ENCODE data around the gene RMI2. TPM values are rescaled to one million over a fixed set of nuclear protein-coding genes. Genes with fewer than 3 reads are reported as not detected.

The RMI2 gene
- total RNA-seq, 1 experiment from 2014 or later: 11.1 TPM

DNA sequence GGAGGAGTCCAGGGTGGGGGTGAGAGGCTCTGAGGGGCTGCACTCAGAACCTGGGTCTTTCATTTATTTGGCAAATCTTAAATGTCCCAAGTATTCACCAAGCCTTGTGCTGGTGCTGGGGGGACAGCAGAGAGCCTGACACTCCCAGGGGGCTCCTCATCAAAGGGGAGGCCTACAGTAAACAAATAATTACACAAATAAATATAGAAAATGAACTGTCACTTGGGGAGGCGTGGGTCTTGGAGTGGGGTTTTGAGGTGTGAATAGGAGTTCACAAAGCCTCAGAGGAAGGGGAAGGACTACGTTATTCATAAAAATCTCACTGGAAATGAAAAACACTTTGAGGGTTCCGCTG is 48.9 kb upstream of the RMI2 start:
- BruUV-seq (replicated peaks): no TSS peak
- CTCF ChIA-PET: interaction anchor here (0.6 kb wide), 1 partner anchor 26 kb away, joined by 3 read pairs; no protein-coding TSS in a partner anchor

DNA sequence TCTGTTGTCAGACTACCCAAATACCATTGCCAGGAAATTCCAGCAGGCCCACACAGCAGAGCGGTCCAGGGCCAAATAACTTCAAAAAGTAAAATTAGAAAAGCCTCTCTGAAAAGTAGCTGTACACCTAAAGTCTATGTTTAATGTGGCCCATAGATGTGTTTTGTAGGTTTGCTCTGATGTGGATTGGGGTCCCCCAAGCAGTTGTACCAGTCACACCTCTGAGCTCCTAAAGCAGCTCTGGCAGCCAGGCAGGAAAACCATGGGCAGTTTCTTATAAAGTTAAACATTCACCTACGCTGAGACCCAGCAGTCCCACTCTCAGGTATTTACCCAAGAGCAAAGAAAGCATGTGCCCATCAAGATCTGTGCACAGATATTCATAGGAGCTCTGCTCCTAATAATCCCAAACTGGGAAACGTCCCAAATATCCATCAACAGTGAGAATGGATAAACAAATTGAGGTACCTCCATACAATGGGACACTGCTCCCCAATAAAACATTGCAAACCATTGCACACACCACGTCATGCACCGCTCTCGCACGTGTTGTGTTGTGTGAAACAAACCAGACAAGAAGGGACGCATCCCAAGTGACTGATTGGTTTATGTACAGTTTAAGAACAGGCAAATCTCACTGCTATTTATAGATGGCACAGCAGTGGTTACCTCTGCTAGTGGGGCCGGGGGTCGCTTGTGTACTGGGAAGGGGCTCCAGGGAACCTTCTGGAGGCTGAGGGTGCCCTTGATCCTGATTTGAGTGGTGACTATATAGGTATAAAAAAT is 48.4 kb upstream of the RMI2 start:
- H3K9me3 ChIP-seq (ENCODE audit: control insufficient read depth, insufficient read depth, low read depth, low read length): no peaks in the 10 kb centered on the region
- in situ Hi-C loops (cut with HindIII; ENCODE audit: low pct_unique_long_range_greater_than_20kb, low sequenced_read_pairs): no loop called here
- no peak for DNase-seq (ENCODE audit: low read depth, low spot score)
- H3K27ac ChIP-seq (ENCODE audit: low read length): peak overlapping the region; percentile 26; the same call in 1 of the 2 replicates
- intact Hi-C loops (cut with micrococcal nuclease; ENCODE audit: unreplicated experiment): no loop called here
- H3K27me3 ChIP-seq (ENCODE audit: control insufficient read depth, insufficient read depth, low read length): no peaks in the 10 kb centered on the region
- no TSS peak for BruUV-seq (replicated peaks)
- no peaks in the 10 kb centered on the region for H3K36me3 ChIP-seq (ENCODE audit: control insufficient read depth, insufficient read depth, low read length)
- CTCF ChIA-PET: interaction anchor here (0.6 to 1.3 kb wide), 4 partner anchors 23 to 333 kb away, joined by 3 to 8 read pairs (median 6); partner anchors contain the start of gene PRM3
- POLR2A ChIA-PET: no interaction called here
- no peak for TF ChIP-seq SIN3A (IDR thresholded peaks at IDR 0.05; ENCODE audit: borderline replicate concordance, insufficient read depth, low read depth, low read length)
- no peak for TF ChIP-seq CTCF (IDR thresholded peaks at IDR 0.05)
- no peak for TF ChIP-seq TCF7L2 (IDR thresholded peaks at IDR 0.05; ENCODE audit: low read depth, low read length)
- TF ChIP-seq, protein P1, sequence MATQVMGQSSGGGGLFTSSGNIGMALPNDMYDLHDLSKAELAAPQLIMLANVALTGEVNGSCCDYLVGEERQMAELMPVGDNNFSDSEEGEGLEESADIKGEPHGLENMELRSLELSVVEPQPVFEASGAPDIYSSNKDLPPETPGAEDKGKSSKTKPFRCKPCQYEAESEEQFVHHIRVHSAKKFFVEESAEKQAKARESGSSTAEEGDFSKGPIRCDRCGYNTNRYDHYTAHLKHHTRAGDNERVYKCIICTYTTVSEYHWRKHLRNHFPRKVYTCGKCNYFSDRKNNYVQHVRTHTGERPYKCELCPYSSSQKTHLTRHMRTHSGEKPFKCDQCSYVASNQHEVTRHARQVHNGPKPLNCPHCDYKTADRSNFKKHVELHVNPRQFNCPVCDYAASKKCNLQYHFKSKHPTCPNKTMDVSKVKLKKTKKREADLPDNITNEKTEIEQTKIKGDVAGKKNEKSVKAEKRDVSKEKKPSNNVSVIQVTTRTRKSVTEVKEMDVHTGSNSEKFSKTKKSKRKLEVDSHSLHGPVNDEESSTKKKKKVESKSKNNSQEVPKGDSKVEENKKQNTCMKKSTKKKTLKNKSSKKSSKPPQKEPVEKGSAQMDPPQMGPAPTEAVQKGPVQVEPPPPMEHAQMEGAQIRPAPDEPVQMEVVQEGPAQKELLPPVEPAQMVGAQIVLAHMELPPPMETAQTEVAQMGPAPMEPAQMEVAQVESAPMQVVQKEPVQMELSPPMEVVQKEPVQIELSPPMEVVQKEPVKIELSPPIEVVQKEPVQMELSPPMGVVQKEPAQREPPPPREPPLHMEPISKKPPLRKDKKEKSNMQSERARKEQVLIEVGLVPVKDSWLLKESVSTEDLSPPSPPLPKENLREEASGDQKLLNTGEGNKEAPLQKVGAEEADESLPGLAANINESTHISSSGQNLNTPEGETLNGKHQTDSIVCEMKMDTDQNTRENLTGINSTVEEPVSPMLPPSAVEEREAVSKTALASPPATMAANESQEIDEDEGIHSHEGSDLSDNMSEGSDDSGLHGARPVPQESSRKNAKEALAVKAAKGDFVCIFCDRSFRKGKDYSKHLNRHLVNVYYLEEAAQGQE (IDR thresholded peaks at IDR 0.05; ENCODE audit: insufficient read depth in 1 of 2, low read depth in 2 of 2, low read length in 1 of 2): no peak
- TF ChIP-seq POLR2AphosphoS5 (IDR thresholded peaks at IDR 0.05; ENCODE audit: low read depth, low read length): no peak
- peak overlapping the region in 1 of 2 experiments; percentile 44; a peak in 2 of 4 replicates for H3K4me3 ChIP-seq (ENCODE audit: low read depth in 2 of 2, low read length in 2 of 2)
- H3K4me1 ChIP-seq (ENCODE audit: control insufficient read depth, insufficient read depth, low read length): peaks cover 15% of the 10 kb centered on the region
- peak; percentile 32 for ATAC-seq

More for the DNA sequence above, 48.9 kb upstream of the RMI2 start:
- DNase-seq (ENCODE audit: low read depth, low spot score) (no peak), ATAC-seq (no peak)
- intact Hi-C loops (cut with micrococcal nuclease; ENCODE audit: unreplicated experiment) (no loop called here), in situ Hi-C loops (cut with HindIII; ENCODE audit: low pct_unique_long_range_greater_than_20kb, low sequenced_read_pairs) (no loop called here)
- Histone ChIP-seq H3K4me3 (ENCODE audit: low read depth in 2 of 2, low read length in 2 of 2) (no peak overlapping the region), H3K27me3 (ENCODE audit: control insufficient read depth, insufficient read depth, low read length) (no peaks in the 10 kb centered on the region), H3K4me1 (ENCODE audit: control insufficient read depth, insufficient read depth, low read length) (peaks cover 15% of the 10 kb centered on the region), H3K36me3 (ENCODE audit: control insufficient read depth, insufficient read depth, low read length) (no peaks in the 10 kb centered on the region), H3K27ac (ENCODE audit: low read length) (no peak overlapping the region; the same call in 1 of the 2 replicates), H3K9me3 (ENCODE audit: control insufficient read depth, insufficient read depth, low read depth, low read length) (no peaks in the 10 kb centered on the region)
- POLR2A ChIA-PET: no interaction called here
- TF ChIP-seq POLR2AphosphoS5 (IDR thresholded peaks at IDR 0.05; ENCODE audit: low read depth, low read length): no peak
